Measurements from ENCODE around the gene CCL19.

DNA sequence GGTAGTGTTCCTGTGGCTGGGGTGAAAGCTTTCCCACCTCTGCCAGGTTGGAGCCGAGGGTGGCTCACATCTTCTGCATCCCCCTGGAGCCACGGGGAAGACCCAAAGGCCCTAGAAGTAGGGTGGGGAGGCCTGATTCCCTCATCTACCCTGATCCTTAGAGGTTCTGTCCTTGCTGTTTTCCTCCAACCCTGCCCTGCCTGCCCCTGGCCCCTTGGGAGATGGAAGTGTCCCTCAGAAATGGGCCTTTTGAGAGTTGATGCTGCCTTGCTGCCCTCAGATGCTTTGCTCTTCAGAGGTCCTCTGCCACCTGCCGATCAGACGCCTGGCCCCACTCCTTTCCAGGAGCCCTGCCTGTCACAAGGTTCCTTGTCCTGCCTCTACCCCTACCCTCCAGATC is 6.3 kb downstream of the CCL19 start:
- TF ChIP-seq CTCF (IDR thresholded peaks at IDR 0.05; ENCODE audit: extremely low read depth in 1 of 2, insufficient read depth in 1 of 2, low read depth in 1 of 2, low read length in 2 of 2) (no peak), EZH2 (IDR thresholded peaks at IDR 0.05; ENCODE audit: borderline replicate concordance, low read depth, low read length, severe bottlenecking) (no peak), POLR2AphosphoS5 (IDR thresholded peaks at IDR 0.05; ENCODE audit: insufficient read depth, low read depth, low read length) (no peak), POLR2A (IDR thresholded peaks at IDR 0.05; ENCODE audit: low read depth, low read length) (no peak), GATA2 (IDR thresholded peaks at IDR 0.05; ENCODE audit: insufficient read depth, insufficient read length, low read depth, low read length) (no peak), MAX (IDR thresholded peaks at IDR 0.05; ENCODE audit: insufficient read depth, insufficient read length) (no peak), MYC (IDR thresholded peaks at IDR 0.05; ENCODE audit: low read depth, low read length) (no peak), JUN (IDR thresholded peaks at IDR 0.05; ENCODE audit: borderline replicate concordance, insufficient read depth, insufficient read length, low read depth) (no peak), FOS (IDR thresholded peaks at IDR 0.05; ENCODE audit: borderline replicate concordance, insufficient read depth, low read length) (no peak)

Data from endothelial cell of umbilical vein (primary cell).